Breast epithelium (tissue), 3 donors: ENCODE results near the gene C10orf62.
A peak's percentile ranks its signal among the peaks of the same experiment; 100 is the strongest.

ENCODE experiments used
- CTCF ChIP-seq, 3 donors: fragments of 450-650 bp; IDR thresholded peaks; one replicate each; pipeline ENCODE4 v1.5.1; 2016 to 2017; ENCODE audit warnings: antibody characterized with exemption in 3 of 3, mild to moderate bottlenecking in 3 of 3, moderate library complexity in 3 of 3
- POLR2A ChIP-seq: fragments of 450-650 bp; IDR thresholded peaks from one replicate; pipeline ENCODE4 v1.6.1; 2016; ENCODE audit warnings: antibody characterized with exemption, mild to moderate bottlenecking, moderate library complexity
- POLR2AphosphoS5 ChIP-seq, 3 donors: sonication (generic); formaldehyde crosslinking; IDR thresholded peaks; one replicate each; pipeline ENCODE4 v1.6.1; 2017; ENCODE audit warnings: antibody characterized with exemption in 3 of 3

- TF ChIP-seq CTCF (IDR thresholded peaks at IDR 0.05), result no peak
- no peak for TF ChIP-seq POLR2A
- TF ChIP-seq POLR2AphosphoS5 (IDR thresholded peaks at IDR 0.05), result peak in 2 of 3 donors; percentile 26 to 65
Observed at GRCh38 chr10:97549587-97550322, 39.8 kb upstream of the C10orf62 start.
